HG03175 (cell line): Measurements from ENCODE around the gene FBXL4.

Experiments
- ATAC-seq: cut with Tn5 transposase; IDR thresholded peaks from one replicate; pipeline ENCODE4 v1.9.1; 2021; ENCODE audit warnings: mild to moderate bottlenecking, moderate library complexity; ENCODE audit not compliant: unreplicated experiment

The FBXL4 gene

DNA sequence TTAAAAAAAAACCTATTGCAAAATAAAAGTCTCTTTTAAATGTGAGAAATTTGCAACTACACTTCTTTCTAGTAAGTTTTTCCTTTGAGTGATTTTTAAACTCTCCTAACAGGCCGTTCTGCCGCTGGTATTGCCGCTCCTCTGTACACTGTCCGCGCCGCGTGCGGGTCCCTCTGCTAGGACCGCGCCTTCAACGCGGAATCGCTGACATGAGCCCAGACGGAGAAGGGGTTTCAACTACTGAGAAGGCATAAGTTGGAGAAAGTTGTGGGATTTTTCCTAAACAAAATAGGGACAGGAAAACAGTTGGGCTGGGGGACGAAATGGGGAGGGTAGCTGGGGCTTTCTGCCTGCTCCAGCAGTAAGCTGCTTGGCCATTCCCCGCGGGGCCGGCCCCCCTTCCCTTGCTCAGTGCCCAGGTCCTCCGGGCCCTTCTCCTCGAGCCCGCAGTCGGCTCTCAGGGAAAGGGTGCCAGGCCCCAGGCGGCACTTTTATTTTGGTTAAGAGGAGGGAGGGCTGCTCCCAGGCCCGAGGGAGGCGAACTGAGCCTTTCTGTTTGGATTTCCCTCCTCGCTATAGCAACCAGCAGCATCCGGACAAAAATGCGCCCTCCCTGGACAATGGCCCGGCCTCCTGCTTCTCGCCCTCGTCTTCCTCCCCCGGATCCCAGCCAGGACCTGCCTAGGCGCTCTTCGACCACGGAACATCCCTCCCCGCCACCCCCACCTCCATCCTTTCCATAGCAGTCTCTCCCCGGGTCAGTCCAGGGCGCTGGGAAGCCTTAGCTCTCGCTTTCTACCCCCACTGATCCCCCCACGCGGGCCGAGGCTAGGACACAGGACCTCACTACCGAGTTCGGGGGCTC lies 120.2 kb downstream of the FBXL4 start:
- ATAC-seq, result no peak

- ATAC-seq, result no peak
These were observed 122.0 kb downstream of the FBXL4 start for GRCh38 chr6:98825600-98826230.

DNA sequence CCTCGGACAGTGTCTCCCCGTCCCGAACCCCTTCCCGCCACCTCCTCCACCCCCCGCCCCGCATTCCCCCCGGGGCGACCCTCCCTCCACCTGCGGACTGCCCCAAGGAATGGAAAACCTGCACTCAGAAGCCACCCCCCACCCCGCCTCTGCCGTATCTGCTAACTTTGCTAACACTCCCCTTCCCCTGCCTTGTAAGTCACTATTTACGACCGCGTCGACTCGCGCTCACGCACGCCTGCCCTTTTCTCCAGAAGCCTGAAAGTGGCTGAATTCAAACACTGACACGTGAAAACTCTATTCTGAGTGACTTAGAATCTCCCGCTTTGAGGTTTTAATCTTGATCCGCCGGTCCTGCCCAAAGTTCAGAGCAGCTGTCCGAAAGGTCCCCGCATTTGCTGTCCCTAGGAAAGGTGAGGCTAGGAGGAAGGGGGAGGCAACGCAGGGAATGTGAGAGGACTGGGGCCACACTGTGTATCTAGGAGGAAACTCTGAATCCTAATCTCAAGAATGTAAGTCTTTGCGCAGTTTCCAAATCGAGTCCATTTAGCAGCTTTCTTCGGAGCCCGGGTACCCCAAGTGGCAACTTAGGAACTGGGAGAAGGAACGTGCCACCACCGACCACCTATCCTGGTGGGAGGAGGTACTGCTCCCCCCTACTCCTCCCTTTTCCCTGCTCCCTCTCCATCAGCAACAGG lies 122.7 kb downstream of the FBXL4 start:
- no peak for ATAC-seq

DNA sequence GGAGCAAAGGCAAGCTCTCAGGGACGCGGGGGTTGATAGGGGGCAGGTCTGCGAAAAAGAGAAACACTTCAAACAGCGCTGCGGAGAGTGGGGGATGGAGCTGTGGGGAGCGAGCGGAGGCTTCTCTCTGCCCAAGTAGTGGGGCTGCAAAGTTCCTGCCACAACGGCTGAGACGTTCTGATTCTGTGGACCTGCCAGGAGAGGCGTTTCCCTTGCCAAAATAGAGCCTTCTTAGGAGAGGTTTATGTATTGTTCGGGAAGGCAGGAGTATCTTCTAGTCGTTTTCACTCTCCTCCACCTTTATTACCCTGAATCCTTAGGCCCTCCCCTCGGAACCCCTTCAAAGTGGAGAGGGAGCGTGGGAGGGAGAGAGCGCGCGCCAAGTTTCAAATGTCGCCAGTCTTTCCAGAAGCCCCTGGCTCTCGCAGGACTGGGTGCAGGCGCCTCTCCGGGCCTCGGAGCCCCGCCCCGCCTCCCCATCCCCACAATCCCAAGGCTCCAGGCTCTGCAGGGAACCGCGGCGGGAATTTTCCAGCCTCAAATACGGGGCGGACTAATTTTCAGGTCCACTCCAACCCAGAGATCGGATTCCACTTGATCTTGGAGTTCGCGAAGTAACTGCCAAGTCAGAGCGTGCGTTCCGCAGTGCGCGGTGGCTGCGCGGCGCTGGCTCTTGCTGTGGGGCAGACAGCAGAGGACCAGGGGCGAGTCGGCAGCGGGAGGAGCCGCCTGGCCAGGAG lies 123.4 kb downstream of the FBXL4 start:
- ATAC-seq, result no peak

GRCh38 chr6:98823428-98824161 lies 124.2 kb downstream of the FBXL4 start:
- no peak for ATAC-seq

DNA sequence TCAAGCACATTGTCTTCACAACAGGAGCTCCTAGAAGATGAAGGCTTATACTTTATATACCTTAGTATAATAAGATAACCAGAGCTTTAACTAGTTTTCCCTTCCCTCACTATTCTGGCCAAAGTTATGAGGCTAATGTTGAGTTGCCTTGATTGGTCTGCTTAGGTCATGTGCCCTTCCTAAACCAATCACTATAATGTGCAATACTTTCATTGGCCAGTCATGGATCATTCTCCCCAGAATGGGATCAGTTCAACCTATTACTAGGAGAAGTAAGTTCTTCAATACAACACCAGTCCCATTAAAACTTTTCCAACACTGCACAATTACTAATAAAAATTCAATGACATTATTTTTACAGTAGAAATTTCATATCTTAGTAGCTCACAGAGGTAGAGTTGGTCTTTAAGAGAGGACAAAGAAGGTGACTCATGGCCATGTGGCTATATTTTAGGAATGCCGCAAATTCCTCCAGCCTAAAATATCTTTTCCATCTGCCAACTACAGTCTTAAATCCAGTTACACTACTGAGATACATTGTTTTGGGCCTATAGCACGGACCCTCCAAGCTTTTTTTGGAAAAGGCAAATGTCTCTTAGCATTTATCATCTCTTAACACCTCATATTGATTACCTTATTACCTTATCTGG lies 125.9 kb downstream of the FBXL4 start:
- no peak for ATAC-seq
